ENCODE results near the gene FN1.

GRCh38 chr2:215479536-215480240, 43.8 kb upstream of the FN1 start:
- TF ChIP-seq CTCF (IDR thresholded peaks at IDR 0.05) (no peak), POLR2A (IDR thresholded peaks at IDR 0.05) (no peak)
